GM12865 (cell line): Measurements from ENCODE around the gene TPST1.
"Not testable (repeated sequence)": the region's sequence is repeated elsewhere in the genome, so short reads cannot be mapped to it uniquely, and the experiment has no call there.

Experiments used
- DNase-seq: peaks from one replicate; pipeline ENCODE4 v3.0.0; 2010; ENCODE audit warnings: low read depth
- H3K4me3 ChIP-seq: 2 replicates; pipeline ENCODE4 v1.5.1; 2011; ENCODE audit warnings: mild to moderate bottlenecking, low read depth, low read length, control low read depth
- CTCF ChIP-seq: IDR thresholded peaks from 2 replicates; pipeline ENCODE4 v1.5.1; 2011; ENCODE audit warnings: low read length, control low read depth, low read depth, inconsistent platforms; ENCODE audit not compliant: insufficient read depth; ENCODE audit errors: missing control alignments

TPST1 gene

GRCh38 chr7:66376264-66376945, 171.3 kb downstream of the TPST1 start:
- H3K4me3 ChIP-seq = no peak overlapping the region
- TF ChIP-seq CTCF = no peak
- DNase-seq = no peak

DNA sequence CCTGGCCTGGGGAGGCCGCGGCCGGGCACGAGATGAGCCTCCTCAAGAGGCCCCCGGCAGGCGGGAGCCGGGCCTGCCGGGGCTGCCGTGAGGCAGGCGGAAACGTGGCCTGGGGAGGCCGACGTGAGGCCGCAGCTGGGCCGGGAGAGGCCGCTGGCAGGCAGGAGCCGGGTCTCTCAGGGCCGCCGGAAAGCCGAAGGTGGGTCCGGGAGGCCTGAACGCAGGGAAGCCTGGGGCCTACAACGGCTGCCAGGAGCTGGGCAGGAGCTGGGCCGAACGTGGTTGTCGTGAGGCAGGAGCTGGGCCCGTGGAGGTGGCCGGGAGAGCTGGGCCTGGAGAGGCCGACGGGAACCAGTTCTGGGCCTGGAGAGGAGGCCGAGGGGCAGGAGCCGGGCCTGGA, 171.9 kb downstream of the TPST1 start:
- DNase-seq = no peak
- TF ChIP-seq CTCF = no peak
- H3K4me3 ChIP-seq = no peak overlapping the region

GRCh38 chr7:66377714-66378113, 172.6 kb downstream of the TPST1 start:
- no peak overlapping the region for H3K4me3 ChIP-seq
- no peak for TF ChIP-seq CTCF
- DNase-seq = no peak

DNA sequence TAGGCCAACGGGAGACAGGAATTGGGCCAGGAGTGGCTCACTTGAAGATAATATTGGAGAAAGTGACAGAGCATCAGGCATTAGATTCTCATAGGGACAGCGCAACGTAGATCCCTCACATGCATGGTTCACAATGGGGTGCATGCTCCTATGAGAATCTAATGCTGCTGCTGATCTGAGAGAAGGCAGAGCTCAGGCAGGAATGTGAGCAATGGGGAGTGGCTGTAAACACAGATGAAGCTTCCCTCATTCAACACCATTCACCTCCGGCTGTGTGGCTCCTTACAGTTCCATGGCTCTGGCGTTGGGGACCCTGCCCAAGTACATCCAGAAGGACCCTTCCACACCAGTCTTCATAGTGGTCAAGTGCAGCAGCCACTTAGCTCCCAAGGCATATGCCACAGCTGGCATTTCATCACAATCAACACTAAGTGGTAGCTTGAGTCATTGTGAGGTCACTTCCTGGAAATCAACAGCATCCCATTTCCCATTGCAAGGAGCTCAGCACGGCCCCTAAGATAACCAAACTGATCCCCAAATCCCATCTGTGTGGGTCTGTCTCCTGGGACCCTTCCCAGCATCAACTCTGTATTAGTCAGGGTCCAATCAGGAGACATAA, 174.5 kb downstream of the TPST1 start:
- H3K4me3 ChIP-seq = no peak overlapping the region
- DNase-seq = no peak
- TF ChIP-seq CTCF = no peak

DNA sequence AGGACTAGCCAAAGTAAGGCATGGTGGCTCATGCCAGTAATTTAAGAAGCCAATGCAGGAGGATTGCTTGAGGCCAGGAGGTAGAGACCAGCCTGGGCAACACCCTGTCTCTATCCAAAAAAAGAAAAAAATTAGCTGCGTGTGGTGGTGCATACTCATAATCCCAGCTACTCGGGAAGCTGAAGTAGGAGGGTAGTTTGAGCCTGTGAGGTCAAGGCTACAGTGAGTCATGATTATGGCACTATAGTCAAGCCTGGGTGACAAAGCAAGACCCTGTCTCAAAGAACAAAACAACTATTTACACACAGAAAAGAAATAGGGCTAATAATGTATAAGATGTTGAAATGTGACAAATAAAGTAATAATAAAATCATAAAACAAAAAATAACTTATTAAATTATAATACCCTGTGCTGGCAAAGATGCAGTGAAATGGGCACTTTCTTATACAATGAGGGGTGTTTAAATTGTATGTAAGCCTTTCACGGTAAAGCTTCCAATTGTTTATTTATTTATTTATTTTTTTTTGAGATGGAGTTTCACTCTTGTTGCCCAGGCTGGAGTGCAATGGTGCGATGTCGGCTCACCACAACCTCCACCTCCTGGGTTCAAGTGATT, 175.2 kb downstream of the TPST1 start:
- no peak for TF ChIP-seq CTCF
- no peak for DNase-seq

GRCh38 chr7:66382182-66382923, 177.2 kb downstream of the TPST1 start:
- not testable (repeated sequence) for DNase-seq, H3K4me3 ChIP-seq

More for the DNA sequence above, 175.2 kb downstream of the TPST1 start:
- no peak overlapping the region for H3K4me3 ChIP-seq

GRCh38 chr7:66385191-66385905, 180.2 kb downstream of the TPST1 start:
- not testable (repeated sequence) for DNase-seq

GRCh38 chr7:66395128-66395571, 190.0 kb downstream of the TPST1 start:
- H3K4me3 ChIP-seq, DNase-seq: not testable (repeated sequence)

More at GRCh38 chr7:66385191-66385905, 180.2 kb downstream of the TPST1 start:
- not testable (repeated sequence) for H3K4me3 ChIP-seq

DNA sequence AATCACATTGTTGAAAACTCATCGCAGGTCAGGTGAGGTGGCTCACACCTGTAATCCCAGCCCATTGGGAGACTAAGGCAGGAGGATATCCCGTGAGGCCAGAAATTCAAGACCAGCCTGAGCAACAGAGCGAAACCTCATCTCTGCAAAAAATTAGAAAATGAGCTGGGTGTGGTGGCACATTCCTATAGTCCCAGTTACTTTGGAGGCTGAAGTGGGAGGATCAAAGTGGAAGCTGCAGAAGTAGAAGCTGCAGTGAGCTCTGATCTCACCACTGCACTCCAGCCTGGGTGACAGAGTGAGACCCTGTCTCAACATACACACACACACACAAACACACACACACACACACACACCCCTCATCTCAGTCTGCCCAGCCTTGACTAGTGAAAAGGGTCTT, 190.9 kb downstream of the TPST1 start:
- DNase-seq, H3K4me3 ChIP-seq: not testable (repeated sequence)

DNA sequence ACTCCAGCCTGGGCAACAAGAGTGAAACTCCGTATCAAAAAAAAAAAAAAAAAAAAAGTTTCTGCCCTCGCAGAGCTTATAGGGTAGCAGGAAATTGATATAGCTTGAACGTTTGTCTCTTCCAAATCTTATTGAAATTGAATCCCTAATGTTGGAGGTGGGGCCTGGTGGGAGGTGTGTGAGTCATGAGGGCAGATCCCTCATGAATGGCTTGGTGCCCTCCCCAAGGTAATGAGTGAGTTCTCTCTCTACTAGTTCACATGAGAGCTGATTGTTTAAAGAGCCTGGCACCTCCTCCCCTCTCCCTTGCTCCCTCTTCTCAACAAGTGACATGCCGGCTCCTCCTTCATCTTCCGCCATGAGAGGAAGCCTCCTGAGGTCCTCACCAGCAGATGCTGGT, 193.7 kb downstream of the TPST1 start:
- DNase-seq, H3K4me3 ChIP-seq: not testable (repeated sequence)
